Activated CD4-positive, alpha-beta T cell treated with anti-CD3 and anti-CD28 coated beads, Interleukin-2, amount 10 ng/mL, durations not matched to agents 7 days and 5 days (primary cell): ENCODE results near the gene EPAS1. TPM values are rescaled to one million over a fixed set of nuclear protein-coding genes. Genes with fewer than 3 reads are reported as not detected.

ENCODE experiments used
- CTCF ChIA-PET: fragments of 350-600 bp; sonication (Branson Sonifier 250); formaldehyde crosslinking; loops from one replicate; lab custom pipeline; 2021; ENCODE audit warnings: antibody characterized with exemption; lab: Charles Lee
- POLR2A ChIA-PET: fragments of 350-600 bp; sonication (Branson Sonifier 250); formaldehyde crosslinking; loops from one replicate; lab custom pipeline; 2021; ENCODE audit warnings: antibody characterized with exemption; lab: Charles Lee
- DNase-seq: peaks from one replicate; pipeline ENCODE4 v3.0.0-alpha.2; 2020
- H3K27ac Mint-ChIP-seq: one replicate; pipeline ENCODE4 v1.8.0; 2021; ENCODE audit warnings: mild to moderate bottlenecking, moderate library complexity, mixed read lengths
- H3K27me3 Mint-ChIP-seq: one replicate; pipeline ENCODE4 v1.8.0; 2021; ENCODE audit warnings: mixed read lengths
- H3K36me3 Mint-ChIP-seq: one replicate; pipeline ENCODE4 v1.8.0; 2021; ENCODE audit warnings: low read depth, mixed read lengths
- H3K4me1 Mint-ChIP-seq: one replicate; pipeline ENCODE4 v1.8.0; 2021; ENCODE audit warnings: mixed read lengths
- H3K4me3 Mint-ChIP-seq: one replicate; pipeline ENCODE4 v1.8.0; 2021; ENCODE audit warnings: mild to moderate bottlenecking, moderate library complexity, mixed read lengths
- H3K9me3 Mint-ChIP-seq: one replicate; pipeline ENCODE4 v1.8.0; 2021; ENCODE audit warnings: mixed read lengths
- total RNA-seq, 2 experiments: library from RNA; stranded (reverse); gene quantifications; one replicate each; pipeline ENCODE4 v1.2.3, GENCODE V29; 2021

EPAS1 gene
- 1 to 10 TPM; 6.9 to 7.9 TPM for total RNA-seq

- DNase-seq = peak; percentile 87
- no peaks in the 10 kb centered on the region for H3K36me3 Mint-ChIP-seq
- ChIA-PET POLR2A (no interaction called here), CTCF (interaction anchor here (1.3 kb wide), 1 partner anchor 234 kb away, joined by 5 read pairs; no protein-coding TSS in a partner anchor)
- peaks cover 74% of the 10 kb centered on the region for H3K27me3 Mint-ChIP-seq
- peaks cover 32% of the 10 kb centered on the region for H3K4me1 Mint-ChIP-seq
- peak within 1 kb of the TSS; percentile 84 for H3K4me3 Mint-ChIP-seq
- peak within 1 kb of the TSS; percentile 73 for H3K27ac Mint-ChIP-seq
- no peaks in the 10 kb centered on the region for H3K9me3 Mint-ChIP-seq
Measured at GRCh38 chr2:46296840-46297545, at the start of gene EPAS1. Gene EPAS1, plus strand, starts transcription at chr2:46297407. Its CDS starts 505 bp downstream, at chr2:46297912.

- H3K27ac Mint-ChIP-seq = no peak overlapping the region
- H3K36me3 Mint-ChIP-seq = no peaks in the 10 kb centered on the region
- ChIA-PET CTCF (no interaction called here), POLR2A (no interaction called here)
- H3K4me3 Mint-ChIP-seq = no peak overlapping the region
- DNase-seq = no peak
- H3K27me3 Mint-ChIP-seq = peaks cover 15% of the 10 kb centered on the region
- no peaks in the 10 kb centered on the region for H3K9me3 Mint-ChIP-seq
- peaks cover 3% of the 10 kb centered on the region for H3K4me1 Mint-ChIP-seq
Measured at GRCh38 chr2:46248171-46248570, 49.0 kb upstream of the EPAS1 start.

- peaks cover 3% of the 10 kb centered on the region for H3K4me1 Mint-ChIP-seq
- peaks cover 15% of the 10 kb centered on the region for H3K27me3 Mint-ChIP-seq
- DNase-seq = no peak
- H3K9me3 Mint-ChIP-seq = no peaks in the 10 kb centered on the region
- CTCF ChIA-PET = no interaction called here
- no peak overlapping the region for H3K4me3 Mint-ChIP-seq
- no peaks in the 10 kb centered on the region for H3K36me3 Mint-ChIP-seq
- no peak overlapping the region for H3K27ac Mint-ChIP-seq
- POLR2A ChIA-PET = no interaction called here
Measured at GRCh38 chr2:46249654-46250053, 47.6 kb upstream of the EPAS1 start.

- H3K4me3 Mint-ChIP-seq = no peak overlapping the region
- no peaks in the 10 kb centered on the region for H3K36me3 Mint-ChIP-seq
- ChIA-PET CTCF (interaction anchor here (0.5 to 1.4 kb wide), 5 partner anchors 8 to 174 kb away, joined by 3 to 5 read pairs (median 3); no protein-coding TSS in a partner anchor), POLR2A (no interaction called here)
- H3K27ac Mint-ChIP-seq = no peak overlapping the region
- peaks cover 7% of the 10 kb centered on the region for H3K4me1 Mint-ChIP-seq
- DNase-seq = no peak
- no peaks in the 10 kb centered on the region for H3K27me3 Mint-ChIP-seq
- H3K9me3 Mint-ChIP-seq = no peaks in the 10 kb centered on the region
Measured at GRCh38 chr2:46252891-46253659, 44.1 kb upstream of the EPAS1 start.

- CTCF ChIA-PET = interaction anchor here (0.6 to 1.0 kb wide), 3 partner anchors 11 to 389 kb away, joined by 3 to 4 read pairs (median 3); no protein-coding TSS in a partner anchor
- Mint-ChIP-seq H3K4me3 (no peak overlapping the region), H3K27ac (no peak overlapping the region), H3K27me3 (no peaks in the 10 kb centered on the region), H3K36me3 (no peaks in the 10 kb centered on the region), H3K4me1 (peaks cover 6% of the 10 kb centered on the region), H3K9me3 (no peaks in the 10 kb centered on the region)
- POLR2A ChIA-PET = no interaction called here
- DNase-seq = no peak
Measured at GRCh38 chr2:46254474-46254873, 42.7 kb upstream of the EPAS1 start.

- H3K4me3 Mint-ChIP-seq = no peak overlapping the region
- H3K4me1 Mint-ChIP-seq = peaks cover 4% of the 10 kb centered on the region
- no peaks in the 10 kb centered on the region for H3K36me3 Mint-ChIP-seq
- peaks cover 1% of the 10 kb centered on the region for H3K27me3 Mint-ChIP-seq
- no peak for DNase-seq
- H3K9me3 Mint-ChIP-seq = no peaks in the 10 kb centered on the region
- POLR2A ChIA-PET = no interaction called here
- CTCF ChIA-PET = no interaction called here
- no peak overlapping the region for H3K27ac Mint-ChIP-seq
Measured at GRCh38 chr2:46256563-46257142, 40.6 kb upstream of the EPAS1 start.

GRCh38 chr2:46257476-46257875 lies 39.7 kb upstream of the EPAS1 start:
- no peaks in the 10 kb centered on the region for H3K9me3 Mint-ChIP-seq
- peaks cover 2% of the 10 kb centered on the region for H3K27me3 Mint-ChIP-seq
- H3K36me3 Mint-ChIP-seq = no peaks in the 10 kb centered on the region
- peaks cover 4% of the 10 kb centered on the region for H3K4me1 Mint-ChIP-seq
- no peak overlapping the region for H3K4me3 Mint-ChIP-seq
- ChIA-PET POLR2A (no interaction called here), CTCF (no interaction called here)
- H3K27ac Mint-ChIP-seq = no peak overlapping the region
- no peak for DNase-seq

- CTCF ChIA-PET = no interaction called here
- no peaks in the 10 kb centered on the region for H3K36me3 Mint-ChIP-seq
- peaks cover 4% of the 10 kb centered on the region for H3K4me1 Mint-ChIP-seq
- H3K27ac Mint-ChIP-seq = no peak overlapping the region
- DNase-seq = no peak
- POLR2A ChIA-PET = no interaction called here
- H3K27me3 Mint-ChIP-seq = peaks cover 2% of the 10 kb centered on the region
- H3K4me3 Mint-ChIP-seq = no peak overlapping the region
- no peaks in the 10 kb centered on the region for H3K9me3 Mint-ChIP-seq
Measured at GRCh38 chr2:46257980-46258379, 39.2 kb upstream of the EPAS1 start.

GRCh38 chr2:46258937-46259776 lies 38.0 kb upstream of the EPAS1 start:
- H3K9me3 Mint-ChIP-seq = no peaks in the 10 kb centered on the region
- peaks cover 5% of the 10 kb centered on the region for H3K27me3 Mint-ChIP-seq
- ChIA-PET CTCF (interaction anchor here (0.9 to 1.4 kb wide), 2 partner anchors 9 to 15 kb away, joined by 4 to 5 read pairs; no protein-coding TSS in a partner anchor), POLR2A (no interaction called here)
- DNase-seq = no peak
- H3K36me3 Mint-ChIP-seq = no peaks in the 10 kb centered on the region
- peaks cover 4% of the 10 kb centered on the region for H3K4me1 Mint-ChIP-seq
- H3K4me3 Mint-ChIP-seq = no peak overlapping the region
- no peak overlapping the region for H3K27ac Mint-ChIP-seq

GRCh38 chr2:46259777-46260168 lies 37.4 kb upstream of the EPAS1 start:
- POLR2A ChIA-PET = no interaction called here
- no peaks in the 10 kb centered on the region for H3K9me3 Mint-ChIP-seq
- H3K4me1 Mint-ChIP-seq = peaks cover 4% of the 10 kb centered on the region
- CTCF ChIA-PET = interaction anchor here (1.4 kb wide), 1 partner anchor 14 kb away, joined by 5 read pairs; no protein-coding TSS in a partner anchor
- H3K27me3 Mint-ChIP-seq = peaks cover 5% of the 10 kb centered on the region
- H3K27ac Mint-ChIP-seq = no peak overlapping the region
- no peaks in the 10 kb centered on the region for H3K36me3 Mint-ChIP-seq
- DNase-seq = no peak
- no peak overlapping the region for H3K4me3 Mint-ChIP-seq

- Mint-ChIP-seq H3K4me1 (peaks cover 4% of the 10 kb centered on the region), H3K36me3 (no peaks in the 10 kb centered on the region), H3K27me3 (peaks cover 5% of the 10 kb centered on the region), H3K27ac (no peak overlapping the region), H3K9me3 (no peaks in the 10 kb centered on the region), H3K4me3 (no peak overlapping the region)
- ChIA-PET CTCF (interaction anchor here (1.2 kb wide), 1 partner anchor 8 kb away, joined by 3 read pairs; no protein-coding TSS in a partner anchor), POLR2A (no interaction called here)
- DNase-seq = no peak
Measured at GRCh38 chr2:46260305-46260704, 36.9 kb upstream of the EPAS1 start.

- CTCF ChIA-PET = no interaction called here
- DNase-seq = no peak
- POLR2A ChIA-PET = no interaction called here
- Mint-ChIP-seq H3K27me3 (peaks cover 8% of the 10 kb centered on the region), H3K9me3 (no peaks in the 10 kb centered on the region), H3K4me3 (no peak overlapping the region), H3K4me1 (peaks cover 4% of the 10 kb centered on the region), H3K27ac (no peak overlapping the region), H3K36me3 (no peaks in the 10 kb centered on the region)
Measured at GRCh38 chr2:46262248-46262938, 34.8 kb upstream of the EPAS1 start.
